ENCODE measurements around the gene EFCAB11.

Gene EFCAB11

GRCh38 chr14:89823743-89824142 lies 130.8 kb downstream of the EFCAB11 start:
- TF ChIP-seq POLR2A (IDR thresholded peaks at IDR 0.05; ENCODE audit: low read length) (no peak), GATA1 (IDR thresholded peaks at IDR 0.05; ENCODE audit: low read depth, low read length) (no peak)
- DNase-seq = no peak

- TF ChIP-seq GATA1 (IDR thresholded peaks at IDR 0.05; ENCODE audit: low read depth, low read length) = no peak
- TF ChIP-seq POLR2A (IDR thresholded peaks at IDR 0.05; ENCODE audit: low read length) = no peak
Observed at GRCh38 chr14:89814126-89814525, 140.4 kb downstream of the EFCAB11 start.

GRCh38 chr14:89813617-89814031 lies 140.9 kb downstream of the EFCAB11 start:
- DNase-seq = no peak
- TF ChIP-seq POLR2A (IDR thresholded peaks at IDR 0.05; ENCODE audit: low read length) = no peak
- TF ChIP-seq GATA1 (IDR thresholded peaks at IDR 0.05; ENCODE audit: low read depth, low read length) = no peak

More at GRCh38 chr14:89814126-89814525, 140.4 kb downstream of the EFCAB11 start:
- DNase-seq = no peak

- DNase-seq = no peak
- no peak for TF ChIP-seq GATA1 (IDR thresholded peaks at IDR 0.05; ENCODE audit: low read depth, low read length)
- no peak for TF ChIP-seq POLR2A (IDR thresholded peaks at IDR 0.05; ENCODE audit: low read length)
Observed at GRCh38 chr14:89811954-89812575, 142.5 kb downstream of the EFCAB11 start.

- TF ChIP-seq POLR2A (IDR thresholded peaks at IDR 0.05; ENCODE audit: low read length) (no peak), GATA1 (IDR thresholded peaks at IDR 0.05; ENCODE audit: low read depth, low read length) (no peak)
- no peak for DNase-seq
Observed at GRCh38 chr14:89810101-89810500, 144.4 kb downstream of the EFCAB11 start.

- no peak for DNase-seq
- no peak for TF ChIP-seq GATA1 (IDR thresholded peaks at IDR 0.05; ENCODE audit: low read depth, low read length)
- TF ChIP-seq POLR2A (IDR thresholded peaks at IDR 0.05; ENCODE audit: low read length) = no peak
Observed at GRCh38 chr14:89807892-89808291, 146.6 kb downstream of the EFCAB11 start.

GRCh38 chr14:89807151-89807550 lies 147.4 kb downstream of the EFCAB11 start:
- TF ChIP-seq POLR2A (IDR thresholded peaks at IDR 0.05; ENCODE audit: low read length) = no peak
- no peak for TF ChIP-seq GATA1 (IDR thresholded peaks at IDR 0.05; ENCODE audit: low read depth, low read length)
- no peak for DNase-seq

GRCh38 chr14:89806451-89806850 lies 148.1 kb downstream of the EFCAB11 start:
- TF ChIP-seq GATA1 (IDR thresholded peaks at IDR 0.05; ENCODE audit: low read depth, low read length) = no peak
- TF ChIP-seq POLR2A (IDR thresholded peaks at IDR 0.05; ENCODE audit: low read length) = no peak
- no peak for DNase-seq

GRCh38 chr14:89805501-89805900 lies 149.0 kb downstream of the EFCAB11 start:
- no peak for TF ChIP-seq POLR2A (IDR thresholded peaks at IDR 0.05; ENCODE audit: low read length)
- no peak for TF ChIP-seq GATA1 (IDR thresholded peaks at IDR 0.05; ENCODE audit: low read depth, low read length)
- DNase-seq = no peak

GRCh38 chr14:89803542-89803941 lies 151.0 kb downstream of the EFCAB11 start:
- TF ChIP-seq GATA1 (IDR thresholded peaks at IDR 0.05; ENCODE audit: low read depth, low read length) (no peak), POLR2A (IDR thresholded peaks at IDR 0.05; ENCODE audit: low read length) (no peak)
- no peak for DNase-seq

- DNase-seq = no peak
- TF ChIP-seq POLR2A (IDR thresholded peaks at IDR 0.05; ENCODE audit: low read length) (no peak), GATA1 (IDR thresholded peaks at IDR 0.05; ENCODE audit: low read depth, low read length) (no peak)
Observed at GRCh38 chr14:89801136-89801535, 153.4 kb downstream of the EFCAB11 start.

- TF ChIP-seq POLR2A (IDR thresholded peaks at IDR 0.05; ENCODE audit: low read length) = no peak
- TF ChIP-seq GATA1 (IDR thresholded peaks at IDR 0.05; ENCODE audit: low read depth, low read length) = no peak
- no peak for DNase-seq
Observed at GRCh38 chr14:89798212-89798773, 156.2 kb downstream of the EFCAB11 start.

- DNase-seq = no peak
- TF ChIP-seq POLR2A (IDR thresholded peaks at IDR 0.05; ENCODE audit: low read length) = no peak
- TF ChIP-seq GATA1 (IDR thresholded peaks at IDR 0.05; ENCODE audit: low read depth, low read length) = no peak
Observed at GRCh38 chr14:89797148-89797547, 157.4 kb downstream of the EFCAB11 start.

- no peak for TF ChIP-seq GATA1 (IDR thresholded peaks at IDR 0.05; ENCODE audit: low read depth, low read length)
- no peak for TF ChIP-seq POLR2A (IDR thresholded peaks at IDR 0.05; ENCODE audit: low read length)
- DNase-seq = no peak
Observed at GRCh38 chr14:89794096-89794495, 160.4 kb downstream of the EFCAB11 start.

GRCh38 chr14:89793367-89793716 lies 161.2 kb downstream of the EFCAB11 start:
- no peak for TF ChIP-seq GATA1 (IDR thresholded peaks at IDR 0.05; ENCODE audit: low read depth, low read length)
- no peak for TF ChIP-seq POLR2A (IDR thresholded peaks at IDR 0.05; ENCODE audit: low read length)
- DNase-seq = no peak

All from erythroblast (primary cell).